ENCODE results near the gene RTL9.

DNA sequence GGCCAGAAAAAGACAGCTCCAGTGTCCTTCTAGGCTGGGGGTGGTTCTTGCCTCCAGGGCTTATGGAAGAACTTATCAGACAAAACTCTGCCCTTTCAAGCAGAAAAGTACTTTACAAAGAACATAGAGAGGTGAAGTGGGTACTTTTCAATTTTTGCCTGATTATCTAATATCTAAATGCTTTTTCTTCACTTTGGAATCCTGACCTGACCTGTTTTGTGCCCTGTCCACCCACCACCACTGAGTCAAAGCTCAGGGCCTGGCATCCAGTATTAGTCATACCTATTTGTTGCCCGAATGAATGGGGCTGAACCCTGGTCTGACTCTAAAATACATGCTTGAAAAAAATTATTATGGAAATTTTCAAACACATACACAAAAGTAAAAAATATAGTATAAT is 37.2 kb downstream of the RTL9 start:
- no peak for TF ChIP-seq EZH2 (IDR thresholded peaks at IDR 0.05; ENCODE audit: insufficient read depth, poor library complexity, severe bottlenecking)
- no peak for TF ChIP-seq EZH2phosphoT487 (IDR thresholded peaks at IDR 0.05; ENCODE audit: insufficient read depth, low read depth)

Measured in GM23248 (cell line).